ENCODE results near the gene FMO2.

Gene FMO2

GRCh38 chr1:171204296-171204695 lies 19.2 kb downstream of the FMO2 start:
- H3K9me3 Mint-ChIP-seq, result no peaks in the 10 kb centered on the region
- no peak overlapping the region for H3K27ac Mint-ChIP-seq
- no peaks in the 10 kb centered on the region for H3K36me3 Mint-ChIP-seq
- H3K27me3 Mint-ChIP-seq, result no peaks in the 10 kb centered on the region
- ATAC-seq, result no peak
- H3K4me3 Mint-ChIP-seq, result no peak overlapping the region
- no peaks in the 10 kb centered on the region for H3K4me1 Mint-ChIP-seq

- no peak for ATAC-seq
Observed at GRCh38 chr1:171206204-171206977, 21.3 kb downstream of the FMO2 start.

GRCh38 chr1:171206978-171207355 lies 21.9 kb downstream of the FMO2 start:
- no peak overlapping the region for H3K27ac Mint-ChIP-seq
- no peak overlapping the region for H3K4me3 Mint-ChIP-seq
- no peaks in the 10 kb centered on the region for H3K27me3 Mint-ChIP-seq
- no peak for ATAC-seq
- H3K4me1 Mint-ChIP-seq, result no peaks in the 10 kb centered on the region
- no peaks in the 10 kb centered on the region for H3K36me3 Mint-ChIP-seq
- no peaks in the 10 kb centered on the region for H3K9me3 Mint-ChIP-seq

More at GRCh38 chr1:171206204-171206977, 21.3 kb downstream of the FMO2 start:
- Mint-ChIP-seq H3K27me3 (no peaks in the 10 kb centered on the region), H3K36me3 (no peaks in the 10 kb centered on the region), H3K27ac (no peak overlapping the region), H3K4me3 (no peak overlapping the region), H3K4me1 (no peaks in the 10 kb centered on the region), H3K9me3 (no peaks in the 10 kb centered on the region)

- Mint-ChIP-seq H3K4me1 (no peaks in the 10 kb centered on the region), H3K27ac (no peak overlapping the region), H3K9me3 (no peaks in the 10 kb centered on the region), H3K4me3 (no peak overlapping the region), H3K27me3 (no peaks in the 10 kb centered on the region), H3K36me3 (no peaks in the 10 kb centered on the region)
- ATAC-seq, result peak; percentile 24
Observed at GRCh38 chr1:171207377-171207776, 22.3 kb downstream of the FMO2 start.

- H3K27me3 Mint-ChIP-seq, result no peaks in the 10 kb centered on the region
- H3K36me3 Mint-ChIP-seq, result no peaks in the 10 kb centered on the region
- no peak overlapping the region for H3K27ac Mint-ChIP-seq
- H3K4me1 Mint-ChIP-seq, result peaks cover 6% of the 10 kb centered on the region
- no peak for ATAC-seq
- no peak overlapping the region for H3K4me3 Mint-ChIP-seq
- no peaks in the 10 kb centered on the region for H3K9me3 Mint-ChIP-seq
Observed at GRCh38 chr1:171210355-171210754, 25.3 kb downstream of the FMO2 start.

GRCh38 chr1:171212607-171213351 lies 27.7 kb downstream of the FMO2 start:
- no peaks in the 10 kb centered on the region for H3K9me3 Mint-ChIP-seq
- no peak overlapping the region for H3K27ac Mint-ChIP-seq
- H3K27me3 Mint-ChIP-seq, result no peaks in the 10 kb centered on the region
- peaks cover 6% of the 10 kb centered on the region for H3K4me1 Mint-ChIP-seq
- peak; percentile 57 for ATAC-seq
- H3K4me3 Mint-ChIP-seq, result no peak overlapping the region
- no peaks in the 10 kb centered on the region for H3K36me3 Mint-ChIP-seq

- H3K4me3 Mint-ChIP-seq, result no peak overlapping the region
- no peaks in the 10 kb centered on the region for H3K9me3 Mint-ChIP-seq
- H3K36me3 Mint-ChIP-seq, result no peaks in the 10 kb centered on the region
- ATAC-seq, result no peak
- H3K27ac Mint-ChIP-seq, result no peak overlapping the region
- H3K27me3 Mint-ChIP-seq, result no peaks in the 10 kb centered on the region
- H3K4me1 Mint-ChIP-seq, result peaks cover 6% of the 10 kb centered on the region
Observed at GRCh38 chr1:171213559-171214454, 28.7 kb downstream of the FMO2 start.

GRCh38 chr1:171217658-171218443 lies 32.8 kb downstream of the FMO2 start:
- Mint-ChIP-seq H3K36me3 (no peaks in the 10 kb centered on the region), H3K27ac (no peak overlapping the region), H3K4me3 (no peak overlapping the region), H3K9me3 (no peaks in the 10 kb centered on the region), H3K27me3 (no peaks in the 10 kb centered on the region), H3K4me1 (peaks cover 3% of the 10 kb centered on the region)
- ATAC-seq, result no peak

- no peaks in the 10 kb centered on the region for H3K9me3 Mint-ChIP-seq
- H3K4me1 Mint-ChIP-seq, result no peaks in the 10 kb centered on the region
- H3K4me3 Mint-ChIP-seq, result no peak overlapping the region
- H3K27ac Mint-ChIP-seq, result no peak overlapping the region
- no peaks in the 10 kb centered on the region for H3K36me3 Mint-ChIP-seq
- no peak for ATAC-seq
- no peaks in the 10 kb centered on the region for H3K27me3 Mint-ChIP-seq
Observed at GRCh38 chr1:171218661-171219060, 33.6 kb downstream of the FMO2 start.

GRCh38 chr1:171219346-171220080 lies 34.4 kb downstream of the FMO2 start:
- Mint-ChIP-seq H3K36me3 (no peaks in the 10 kb centered on the region), H3K4me1 (no peaks in the 10 kb centered on the region), H3K4me3 (no peak overlapping the region), H3K27ac (no peak overlapping the region), H3K27me3 (no peaks in the 10 kb centered on the region), H3K9me3 (no peaks in the 10 kb centered on the region)
- ATAC-seq, result no peak

- no peak overlapping the region for H3K27ac Mint-ChIP-seq
- ATAC-seq, result no peak
- H3K9me3 Mint-ChIP-seq, result no peaks in the 10 kb centered on the region
Observed at GRCh38 chr1:171220081-171220420, 35.0 kb downstream of the FMO2 start.

GRCh38 chr1:171220581-171221054 lies 35.5 kb downstream of the FMO2 start:
- Mint-ChIP-seq H3K4me1 (no peaks in the 10 kb centered on the region), H3K27ac (no peak overlapping the region), H3K4me3 (no peak overlapping the region), H3K36me3 (no peaks in the 10 kb centered on the region), H3K27me3 (no peaks in the 10 kb centered on the region), H3K9me3 (no peaks in the 10 kb centered on the region)
- ATAC-seq, result no peak

More at GRCh38 chr1:171220081-171220420, 35.0 kb downstream of the FMO2 start:
- no peaks in the 10 kb centered on the region for H3K4me1 Mint-ChIP-seq
- H3K4me3 Mint-ChIP-seq, result no peak overlapping the region
- no peaks in the 10 kb centered on the region for H3K27me3 Mint-ChIP-seq
- no peaks in the 10 kb centered on the region for H3K36me3 Mint-ChIP-seq

- H3K27me3 Mint-ChIP-seq, result no peaks in the 10 kb centered on the region
- no peak overlapping the region for H3K27ac Mint-ChIP-seq
Observed at GRCh38 chr1:171221665-171222591, 36.8 kb downstream of the FMO2 start.

More at GRCh38 chr1:171221665-171222591, 36.8 kb downstream of the FMO2 start:
- Mint-ChIP-seq H3K4me3 (no peak overlapping the region), H3K4me1 (no peaks in the 10 kb centered on the region), H3K36me3 (no peaks in the 10 kb centered on the region), H3K9me3 (no peaks in the 10 kb centered on the region)
- ATAC-seq, result no peak

Data from stimulated activated memory B cell treated with anti-CD40 and anti-IgM and Interleukin-4, amounts not matched to agents 10 μg/mL and 1 μg/mL and 100 μg/mL, for 72 hours (primary cell).